HL-60 (cell line): ENCODE data around the gene DLK2.

Experiments used
- CTCF ChIP-seq: IDR thresholded peaks from one replicate; pipeline ENCODE4 v1.5.1; 2011; ENCODE audit warnings: low read length, control low read depth, inconsistent platforms; ENCODE audit not compliant: insufficient read depth
- POLR2AphosphoS5 ChIP-seq: IDR thresholded peaks from 2 replicates; pipeline ENCODE4 v1.6.1; 2012; ENCODE audit warnings: low read depth
- TF ChIP-seq, protein P1 (sequence below): IDR thresholded peaks from 2 replicates; pipeline ENCODE4 v1.6.1; 2012; ENCODE audit warnings: low read depth; ENCODE audit not compliant: insufficient replicate concordance

DNA sequence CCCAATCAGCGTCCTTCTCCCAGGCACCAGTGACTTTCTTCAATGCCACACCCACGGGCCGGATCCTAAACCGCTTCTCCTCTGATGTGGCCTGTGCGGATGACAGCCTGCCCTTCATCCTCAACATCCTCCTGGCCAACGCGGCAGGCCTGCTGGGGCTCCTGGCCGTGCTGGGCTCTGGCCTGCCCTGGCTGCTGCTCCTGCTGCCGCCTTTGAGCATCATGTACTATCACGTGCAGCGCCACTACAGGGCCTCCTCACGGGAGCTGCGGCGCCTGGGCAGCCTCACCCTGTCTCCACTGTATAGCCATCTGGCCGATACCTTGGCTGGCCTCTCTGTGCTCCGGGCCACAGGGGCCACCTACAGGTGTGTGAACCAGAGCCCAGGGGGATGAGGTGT lies 9.8 kb downstream of the DLK2 start:
- TF ChIP-seq POLR2AphosphoS5 (no peak), CTCF (no peak)
- TF ChIP-seq, protein P1, sequence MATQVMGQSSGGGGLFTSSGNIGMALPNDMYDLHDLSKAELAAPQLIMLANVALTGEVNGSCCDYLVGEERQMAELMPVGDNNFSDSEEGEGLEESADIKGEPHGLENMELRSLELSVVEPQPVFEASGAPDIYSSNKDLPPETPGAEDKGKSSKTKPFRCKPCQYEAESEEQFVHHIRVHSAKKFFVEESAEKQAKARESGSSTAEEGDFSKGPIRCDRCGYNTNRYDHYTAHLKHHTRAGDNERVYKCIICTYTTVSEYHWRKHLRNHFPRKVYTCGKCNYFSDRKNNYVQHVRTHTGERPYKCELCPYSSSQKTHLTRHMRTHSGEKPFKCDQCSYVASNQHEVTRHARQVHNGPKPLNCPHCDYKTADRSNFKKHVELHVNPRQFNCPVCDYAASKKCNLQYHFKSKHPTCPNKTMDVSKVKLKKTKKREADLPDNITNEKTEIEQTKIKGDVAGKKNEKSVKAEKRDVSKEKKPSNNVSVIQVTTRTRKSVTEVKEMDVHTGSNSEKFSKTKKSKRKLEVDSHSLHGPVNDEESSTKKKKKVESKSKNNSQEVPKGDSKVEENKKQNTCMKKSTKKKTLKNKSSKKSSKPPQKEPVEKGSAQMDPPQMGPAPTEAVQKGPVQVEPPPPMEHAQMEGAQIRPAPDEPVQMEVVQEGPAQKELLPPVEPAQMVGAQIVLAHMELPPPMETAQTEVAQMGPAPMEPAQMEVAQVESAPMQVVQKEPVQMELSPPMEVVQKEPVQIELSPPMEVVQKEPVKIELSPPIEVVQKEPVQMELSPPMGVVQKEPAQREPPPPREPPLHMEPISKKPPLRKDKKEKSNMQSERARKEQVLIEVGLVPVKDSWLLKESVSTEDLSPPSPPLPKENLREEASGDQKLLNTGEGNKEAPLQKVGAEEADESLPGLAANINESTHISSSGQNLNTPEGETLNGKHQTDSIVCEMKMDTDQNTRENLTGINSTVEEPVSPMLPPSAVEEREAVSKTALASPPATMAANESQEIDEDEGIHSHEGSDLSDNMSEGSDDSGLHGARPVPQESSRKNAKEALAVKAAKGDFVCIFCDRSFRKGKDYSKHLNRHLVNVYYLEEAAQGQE, result no peak
